Testis (tissue), 2 donors: ENCODE results near the gene SELENOP.

Experiments
- CTCF ChIP-seq, 3 experiments: fragments of 450-650 bp in 2 of 3; fragments of 200-600 bp in 1 of 3; sonication (generic) in 1 of 3; IDR thresholded peaks; one replicate each; pipeline ENCODE4 v1.5.1; 2016 to 2019; ENCODE audit warnings: antibody characterized with exemption in 3 of 3, mild to moderate bottlenecking in 2 of 3, moderate library complexity in 1 of 3
- POLR2A ChIP-seq: fragments of 450-650 bp; IDR thresholded peaks from one replicate; pipeline ENCODE4 v1.6.1; 2017; ENCODE audit warnings: antibody characterized with exemption, mild to moderate bottlenecking, moderate library complexity

DNA sequence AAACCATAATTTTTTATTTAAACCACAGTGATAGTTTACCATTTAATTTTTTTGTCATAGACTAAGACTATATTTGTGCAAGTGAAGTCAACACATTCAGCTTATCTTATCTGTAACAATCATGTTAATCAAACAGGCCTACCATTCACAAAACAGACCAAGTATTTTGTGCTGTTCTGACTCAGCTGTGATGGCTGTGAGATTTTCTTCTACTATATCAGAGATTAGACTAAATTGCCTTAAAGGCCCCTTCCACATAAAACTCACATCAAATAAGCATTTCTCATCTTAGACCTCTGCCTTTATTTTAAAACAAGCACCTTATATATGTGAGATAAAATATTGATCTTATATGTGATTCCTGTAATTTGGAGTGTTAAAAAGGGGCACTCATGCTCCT is 41.7 kb downstream of the SELENOP start:
- TF ChIP-seq CTCF (IDR thresholded peaks at IDR 0.05): no peak
- no peak for TF ChIP-seq POLR2A
